Measurements from ENCODE around the gene DET1.

Gene DET1

DNA sequence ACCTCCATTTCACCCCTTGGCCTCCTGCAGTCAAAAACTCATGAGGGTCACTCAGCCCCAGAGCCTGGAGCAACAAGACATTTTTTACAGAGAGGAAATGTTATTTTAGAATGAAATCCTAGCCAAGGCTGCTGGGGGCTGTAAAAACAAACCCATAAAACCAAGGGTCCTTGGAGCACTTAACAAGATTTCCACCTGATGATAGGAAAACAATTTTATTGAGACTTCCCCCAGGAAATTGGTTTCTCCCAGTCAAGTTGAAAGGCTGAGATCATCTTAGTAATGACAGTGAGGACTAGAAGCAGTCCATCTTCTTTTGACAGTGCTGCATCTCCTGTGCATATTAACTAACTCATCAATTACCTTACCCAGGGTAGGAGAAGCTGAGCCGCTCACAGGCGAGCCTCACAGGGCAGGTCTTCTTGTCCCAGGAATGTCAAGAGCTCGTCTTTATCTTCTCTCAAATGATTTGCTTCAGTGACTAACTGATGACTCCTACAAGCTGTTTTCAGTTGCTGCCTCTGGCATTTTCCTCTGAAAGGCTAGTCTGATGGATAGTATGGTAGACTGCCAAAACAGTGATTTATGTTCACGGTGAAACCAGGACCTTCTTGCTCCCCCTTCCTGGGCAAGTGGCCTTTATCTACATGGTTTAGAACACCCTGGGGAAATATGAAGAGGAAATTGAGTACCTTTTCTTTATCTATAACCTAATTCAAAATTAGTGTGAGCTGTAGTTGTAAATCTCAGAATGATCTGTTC, 40.1 kb upstream of the DET1 start (continued):
- TF ChIP-seq, protein P1, sequence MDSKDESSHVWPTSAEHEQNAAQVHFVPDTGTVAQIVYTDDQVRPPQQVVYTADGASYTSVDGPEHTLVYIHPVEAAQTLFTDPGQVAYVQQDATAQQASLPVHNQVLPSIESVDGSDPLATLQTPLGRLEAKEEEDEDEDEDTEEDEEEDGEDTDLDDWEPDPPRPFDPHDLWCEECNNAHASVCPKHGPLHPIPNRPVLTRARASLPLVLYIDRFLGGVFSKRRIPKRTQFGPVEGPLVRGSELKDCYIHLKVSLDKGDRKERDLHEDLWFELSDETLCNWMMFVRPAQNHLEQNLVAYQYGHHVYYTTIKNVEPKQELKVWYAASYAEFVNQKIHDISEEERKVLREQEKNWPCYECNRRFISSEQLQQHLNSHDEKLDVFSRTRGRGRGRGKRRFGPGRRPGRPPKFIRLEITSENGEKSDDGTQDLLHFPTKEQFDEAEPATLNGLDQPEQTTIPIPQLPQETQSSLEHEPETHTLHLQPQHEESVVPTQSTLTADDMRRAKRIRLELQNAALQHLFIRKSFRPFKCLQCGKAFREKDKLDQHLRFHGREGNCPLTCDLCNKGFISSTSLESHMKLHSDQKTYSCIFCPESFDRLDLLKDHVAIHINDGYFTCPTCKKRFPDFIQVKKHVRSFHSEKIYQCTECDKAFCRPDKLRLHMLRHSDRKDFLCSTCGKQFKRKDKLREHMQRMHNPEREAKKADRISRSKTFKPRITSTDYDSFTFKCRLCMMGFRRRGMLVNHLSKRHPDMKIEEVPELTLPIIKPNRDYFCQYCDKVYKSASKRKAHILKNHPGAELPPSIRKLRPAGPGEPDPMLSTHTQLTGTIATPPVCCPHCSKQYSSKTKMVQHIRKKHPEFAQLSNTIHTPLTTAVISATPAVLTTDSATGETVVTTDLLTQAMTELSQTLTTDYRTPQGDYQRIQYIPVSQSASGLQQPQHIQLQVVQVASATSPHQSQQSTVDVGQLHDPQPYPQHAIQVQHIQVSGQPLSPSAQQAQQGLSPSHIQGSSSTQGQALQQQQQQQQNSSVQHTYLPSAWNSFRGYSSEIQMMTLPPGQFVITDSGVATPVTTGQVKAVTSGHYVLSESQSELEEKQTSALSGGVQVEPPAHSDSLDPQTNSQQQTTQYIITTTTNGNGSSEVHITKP (tag by site-specific recombination; IDR thresholded peaks at IDR 0.05), result peak; percentile 90
- TF ChIP-seq ZEB2 (tag by site-specific recombination; IDR thresholded peaks at IDR 0.05) (peak; percentile 74), ZNF843 (tag by site-specific recombination; IDR thresholded peaks at IDR 0.05) (peak; percentile 93), ZNF629 (tag by site-specific recombination; IDR thresholded peaks at IDR 0.05) (peak; percentile 79), ZNF596 (tag by site-specific recombination; IDR thresholded peaks at IDR 0.05) (peak; percentile 52), ZBTB8A (tag by site-specific recombination; IDR thresholded peaks at IDR 0.05) (peak; percentile 42; the same call in 1 of the 2 replicates), ZNF354C (tag by site-specific recombination; IDR thresholded peaks at IDR 0.05; ENCODE audit: borderline replicate concordance, low read depth) (no peak), ZNF658 (tag by site-specific recombination; IDR thresholded peaks at IDR 0.05) (no peak), ZNF157 (tag by site-specific recombination; IDR thresholded peaks at IDR 0.05) (no peak), GLI4 (tag by site-specific recombination; IDR thresholded peaks at IDR 0.05) (no peak), ZNF664 (tag by site-specific recombination; IDR thresholded peaks at IDR 0.05) (0 out of 2 replicates have a peak, but pooled peaks have one; percentile 32), ZIC2 (tag by site-specific recombination; IDR thresholded peaks at IDR 0.05) (peak; percentile 99), ZNF133 (tag by site-specific recombination; IDR thresholded peaks at IDR 0.05) (no peak), ZNF561 (tag by site-specific recombination; IDR thresholded peaks at IDR 0.05; ENCODE audit: borderline replicate concordance) (peak; percentile 86), MEIS1 (CRISPR knock-in tag; IDR thresholded peaks at IDR 0.05; ENCODE audit: borderline replicate concordance) (peak; percentile 72), GLI2 (tag by site-specific recombination; IDR thresholded peaks at IDR 0.05; ENCODE audit: borderline replicate concordance, low read depth) (peak; percentile 81; the same call in 1 of the 2 replicates), SCRT2 (tag by site-specific recombination; IDR thresholded peaks at IDR 0.05) (peak; percentile 80), ZNF529 (tag by site-specific recombination; IDR thresholded peaks at IDR 0.05; ENCODE audit: insufficient replicate concordance) (no peak), FEZF1 (tag by site-specific recombination; IDR thresholded peaks at IDR 0.05) (peak; percentile 87), ZNF404 (tag by site-specific recombination; IDR thresholded peaks at IDR 0.05) (no peak), ZSCAN30 (tag by site-specific recombination; IDR thresholded peaks at IDR 0.05) (peak; percentile 46; the same call in 1 of the 2 replicates), OSR2 (tag by site-specific recombination; IDR thresholded peaks at IDR 0.05) (peak; percentile 83)
- TF ChIP-seq, protein P2, sequence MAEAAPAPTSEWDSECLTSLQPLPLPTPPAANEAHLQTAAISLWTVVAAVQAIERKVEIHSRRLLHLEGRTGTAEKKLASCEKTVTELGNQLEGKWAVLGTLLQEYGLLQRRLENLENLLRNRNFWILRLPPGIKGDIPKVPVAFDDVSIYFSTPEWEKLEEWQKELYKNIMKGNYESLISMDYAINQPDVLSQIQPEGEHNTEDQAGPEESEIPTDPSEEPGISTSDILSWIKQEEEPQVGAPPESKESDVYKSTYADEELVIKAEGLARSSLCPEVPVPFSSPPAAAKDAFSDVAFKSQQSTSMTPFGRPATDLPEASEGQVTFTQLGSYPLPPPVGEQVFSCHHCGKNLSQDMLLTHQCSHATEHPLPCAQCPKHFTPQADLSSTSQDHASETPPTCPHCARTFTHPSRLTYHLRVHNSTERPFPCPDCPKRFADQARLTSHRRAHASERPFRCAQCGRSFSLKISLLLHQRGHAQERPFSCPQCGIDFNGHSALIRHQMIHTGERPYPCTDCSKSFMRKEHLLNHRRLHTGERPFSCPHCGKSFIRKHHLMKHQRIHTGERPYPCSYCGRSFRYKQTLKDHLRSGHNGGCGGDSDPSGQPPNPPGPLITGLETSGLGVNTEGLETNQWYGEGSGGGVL (tag by site-specific recombination; IDR thresholded peaks at IDR 0.05), result 0 out of 2 replicates have a peak, but pooled peaks have one; percentile 32
- TF ChIP-seq, protein P3, sequence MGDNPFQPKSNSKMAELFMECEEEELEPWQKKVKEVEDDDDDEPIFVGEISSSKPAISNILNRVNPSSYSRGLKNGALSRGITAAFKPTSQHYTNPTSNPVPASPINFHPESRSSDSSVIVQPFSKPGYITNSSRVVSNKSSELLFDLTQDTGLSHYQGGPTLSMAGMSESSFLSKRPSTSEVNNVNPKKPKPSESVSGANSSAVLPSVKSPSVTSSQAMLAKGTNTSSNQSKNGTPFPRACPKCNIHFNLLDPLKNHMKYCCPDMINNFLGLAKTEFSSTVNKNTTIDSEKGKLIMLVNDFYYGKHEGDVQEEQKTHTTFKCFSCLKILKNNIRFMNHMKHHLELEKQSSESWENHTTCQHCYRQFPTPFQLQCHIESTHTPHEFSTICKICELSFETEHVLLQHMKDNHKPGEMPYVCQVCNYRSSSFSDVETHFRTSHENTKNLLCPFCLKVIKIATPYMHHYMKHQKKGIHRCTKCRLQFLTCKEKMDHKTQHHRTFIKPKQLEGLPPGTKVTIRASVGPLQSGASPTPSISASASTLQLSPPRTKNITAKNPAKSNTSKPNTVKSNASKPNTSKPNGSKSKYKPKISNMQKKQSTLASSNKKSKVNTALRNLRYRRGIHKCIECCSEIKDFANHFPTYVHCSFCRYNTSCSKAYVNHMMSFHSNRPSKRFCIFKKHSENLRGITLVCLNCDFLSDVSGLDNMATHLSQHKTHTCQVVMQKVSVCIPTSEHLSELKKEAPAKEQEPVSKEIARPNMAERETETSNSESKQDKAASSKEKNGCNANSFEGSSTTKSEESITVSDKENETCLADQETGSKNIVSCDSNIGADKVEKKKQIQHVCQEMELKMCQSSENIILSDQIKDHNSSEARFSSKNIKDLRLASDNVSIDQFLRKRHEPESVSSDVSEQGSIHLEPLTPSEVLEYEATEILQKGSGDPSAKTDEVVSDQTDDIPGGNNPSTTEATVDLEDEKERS (tag by site-specific recombination; IDR thresholded peaks at IDR 0.05), result no peak
- TF ChIP-seq, protein P4, sequence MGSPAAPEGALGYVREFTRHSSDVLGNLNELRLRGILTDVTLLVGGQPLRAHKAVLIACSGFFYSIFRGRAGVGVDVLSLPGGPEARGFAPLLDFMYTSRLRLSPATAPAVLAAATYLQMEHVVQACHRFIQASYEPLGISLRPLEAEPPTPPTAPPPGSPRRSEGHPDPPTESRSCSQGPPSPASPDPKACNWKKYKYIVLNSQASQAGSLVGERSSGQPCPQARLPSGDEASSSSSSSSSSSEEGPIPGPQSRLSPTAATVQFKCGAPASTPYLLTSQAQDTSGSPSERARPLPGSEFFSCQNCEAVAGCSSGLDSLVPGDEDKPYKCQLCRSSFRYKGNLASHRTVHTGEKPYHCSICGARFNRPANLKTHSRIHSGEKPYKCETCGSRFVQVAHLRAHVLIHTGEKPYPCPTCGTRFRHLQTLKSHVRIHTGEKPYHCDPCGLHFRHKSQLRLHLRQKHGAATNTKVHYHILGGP (tag by site-specific recombination; IDR thresholded peaks at IDR 0.05), result no peak
- TF ChIP-seq, protein P5, sequence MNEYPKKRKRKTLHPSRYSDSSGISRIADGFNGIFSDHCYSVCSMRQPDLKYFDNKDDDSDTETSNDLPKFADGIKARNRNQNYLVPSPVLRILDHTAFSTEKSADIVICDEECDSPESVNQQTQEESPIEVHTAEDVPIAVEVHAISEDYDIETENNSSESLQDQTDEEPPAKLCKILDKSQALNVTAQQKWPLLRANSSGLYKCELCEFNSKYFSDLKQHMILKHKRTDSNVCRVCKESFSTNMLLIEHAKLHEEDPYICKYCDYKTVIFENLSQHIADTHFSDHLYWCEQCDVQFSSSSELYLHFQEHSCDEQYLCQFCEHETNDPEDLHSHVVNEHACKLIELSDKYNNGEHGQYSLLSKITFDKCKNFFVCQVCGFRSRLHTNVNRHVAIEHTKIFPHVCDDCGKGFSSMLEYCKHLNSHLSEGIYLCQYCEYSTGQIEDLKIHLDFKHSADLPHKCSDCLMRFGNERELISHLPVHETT (tag by site-specific recombination; IDR thresholded peaks at IDR 0.05), result no peak
- TF ChIP-seq, protein P6, sequence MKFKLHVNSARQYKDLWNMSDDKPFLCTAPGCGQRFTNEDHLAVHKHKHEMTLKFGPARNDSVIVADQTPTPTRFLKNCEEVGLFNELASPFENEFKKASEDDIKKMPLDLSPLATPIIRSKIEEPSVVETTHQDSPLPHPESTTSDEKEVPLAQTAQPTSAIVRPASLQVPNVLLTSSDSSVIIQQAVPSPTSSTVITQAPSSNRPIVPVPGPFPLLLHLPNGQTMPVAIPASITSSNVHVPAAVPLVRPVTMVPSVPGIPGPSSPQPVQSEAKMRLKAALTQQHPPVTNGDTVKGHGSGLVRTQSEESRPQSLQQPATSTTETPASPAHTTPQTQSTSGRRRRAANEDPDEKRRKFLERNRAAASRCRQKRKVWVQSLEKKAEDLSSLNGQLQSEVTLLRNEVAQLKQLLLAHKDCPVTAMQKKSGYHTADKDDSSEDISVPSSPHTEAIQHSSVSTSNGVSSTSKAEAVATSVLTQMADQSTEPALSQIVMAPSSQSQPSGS (tag by site-specific recombination; IDR thresholded peaks at IDR 0.05; ENCODE audit: low read depth), result peak; percentile 41

Data from HEK293 (cell line).